ENCODE data around the gene CDKN1B.

Gene CDKN1B

GRCh38 chr12:12716793-12717585, at the start of gene CDKN1B:
Gene CDKN1B (plus strand): TSS chr12:12717368. CDS start chr12:12717840, 472 bp downstream.
- peak; percentile 89 for DNase-seq

GRCh38 chr12:12668005-12668404, 49.2 kb upstream of the CDKN1B start:
- DNase-seq, result no peak

- DNase-seq, result no peak
Observed at GRCh38 chr12:12669020-12669419, 48.1 kb upstream of the CDKN1B start.

GRCh38 chr12:12671850-12672660, 45.1 kb upstream of the CDKN1B start:
- DNase-seq, result no peak

GRCh38 chr12:12673296-12673695, 43.9 kb upstream of the CDKN1B start:
- DNase-seq, result peak; percentile 15

GRCh38 chr12:12676605-12677004, 40.6 kb upstream of the CDKN1B start:
- DNase-seq, result no peak

GRCh38 chr12:12681061-12681765, 36.0 kb upstream of the CDKN1B start:
- DNase-seq, result no peak

- no peak for DNase-seq
Observed at GRCh38 chr12:12682284-12682683, 34.9 kb upstream of the CDKN1B start.

- no peak for DNase-seq
Observed at GRCh38 chr12:12683136-12683697, 34.0 kb upstream of the CDKN1B start.

- no peak for DNase-seq
Observed at GRCh38 chr12:12683725-12684124, 33.4 kb upstream of the CDKN1B start.

- DNase-seq, result peak; percentile 33
Observed at GRCh38 chr12:12684375-12685106, 32.6 kb upstream of the CDKN1B start.

- DNase-seq, result no peak
Observed at GRCh38 chr12:12685305-12685704, 31.9 kb upstream of the CDKN1B start.

- DNase-seq, result no peak
Observed at GRCh38 chr12:12686472-12686871, 30.7 kb upstream of the CDKN1B start.

- no peak for DNase-seq
Observed at GRCh38 chr12:12686925-12687324, 30.2 kb upstream of the CDKN1B start.

GRCh38 chr12:12689647-12690300, 27.4 kb upstream of the CDKN1B start:
- peak; percentile 39 for DNase-seq

GRCh38 chr12:12691549-12691948, 25.6 kb upstream of the CDKN1B start:
- DNase-seq, result no peak

GRCh38 chr12:12693111-12693671, 24.0 kb upstream of the CDKN1B start:
- DNase-seq, result no peak

- DNase-seq, result peak; percentile 92
Observed at GRCh38 chr12:12696562-12697383, 20.4 kb upstream of the CDKN1B start.

- no peak for DNase-seq
Observed at GRCh38 chr12:12699345-12699744, 17.8 kb upstream of the CDKN1B start.

- DNase-seq, result no peak
Observed at GRCh38 chr12:12700254-12700653, 16.9 kb upstream of the CDKN1B start.

GRCh38 chr12:12701457-12701856, 15.7 kb upstream of the CDKN1B start:
- DNase-seq, result no peak

Data from activated CD4-positive, alpha-beta T cell treated with anti-CD3 and anti-CD28 coated beads for 48 hours (primary cell).